G401.6 (cell line): ENCODE data around the gene SSPN.

Experiments
- FAIRE-seq: peaks from 2 replicates; lab custom pipeline; 2012; peaks lifted over from hg19 to GRCh38; lab: Jason Lieb, UNC

The SSPN gene

GRCh38 chr12:26286186-26286585, 90.8 kb downstream of the SSPN start:
- FAIRE-seq: no peak

GRCh38 chr12:26287671-26288381, 92.5 kb downstream of the SSPN start:
- FAIRE-seq: no peak

GRCh38 chr12:26290565-26290964, 95.2 kb downstream of the SSPN start:
- no peak for FAIRE-seq

GRCh38 chr12:26292596-26292995, 97.2 kb downstream of the SSPN start:
- no peak for FAIRE-seq

- FAIRE-seq: no peak
Observed at GRCh38 chr12:26293612-26294011, 98.2 kb downstream of the SSPN start.

- no peak for FAIRE-seq
Observed at GRCh38 chr12:26295001-26295400, 99.6 kb downstream of the SSPN start.

- no peak for FAIRE-seq
Observed at GRCh38 chr12:26297396-26298070, 102.2 kb downstream of the SSPN start.

- FAIRE-seq: no peak
Observed at GRCh38 chr12:26298785-26299621, 103.6 kb downstream of the SSPN start.

- no peak for FAIRE-seq
Observed at GRCh38 chr12:26299751-26300150, 104.4 kb downstream of the SSPN start.
